Fibroblast of lung (primary cell): ENCODE measurements around the gene ST6GALNAC6.

ENCODE experiments used
- EZH2 ChIP-seq: IDR thresholded peaks from 2 replicates; pipeline ENCODE4 v1.5.1; 2012; ENCODE audit warnings: low read length, control low read depth, mild to moderate bottlenecking; ENCODE audit errors: missing control alignments
- TF ChIP-seq, protein P1 (sequence below), 2 donors: IDR thresholded peaks in 1 of 2; conservative IDR thresholded peaks in 1 of 2; 1 replicate in 1 of 2; 2 replicates in 1 of 2; pipeline ENCODE4 v1.5.1; 2011 to 2012; ENCODE audit warnings: low read length in 2 of 2, control low read depth in 1 of 2, inconsistent platforms in 1 of 2, low read depth in 1 of 2, mild to moderate bottlenecking in 1 of 2

GRCh38 chr9:127860779-127861178, 38.6 kb downstream of the ST6GALNAC6 start:
- TF ChIP-seq, protein P1, sequence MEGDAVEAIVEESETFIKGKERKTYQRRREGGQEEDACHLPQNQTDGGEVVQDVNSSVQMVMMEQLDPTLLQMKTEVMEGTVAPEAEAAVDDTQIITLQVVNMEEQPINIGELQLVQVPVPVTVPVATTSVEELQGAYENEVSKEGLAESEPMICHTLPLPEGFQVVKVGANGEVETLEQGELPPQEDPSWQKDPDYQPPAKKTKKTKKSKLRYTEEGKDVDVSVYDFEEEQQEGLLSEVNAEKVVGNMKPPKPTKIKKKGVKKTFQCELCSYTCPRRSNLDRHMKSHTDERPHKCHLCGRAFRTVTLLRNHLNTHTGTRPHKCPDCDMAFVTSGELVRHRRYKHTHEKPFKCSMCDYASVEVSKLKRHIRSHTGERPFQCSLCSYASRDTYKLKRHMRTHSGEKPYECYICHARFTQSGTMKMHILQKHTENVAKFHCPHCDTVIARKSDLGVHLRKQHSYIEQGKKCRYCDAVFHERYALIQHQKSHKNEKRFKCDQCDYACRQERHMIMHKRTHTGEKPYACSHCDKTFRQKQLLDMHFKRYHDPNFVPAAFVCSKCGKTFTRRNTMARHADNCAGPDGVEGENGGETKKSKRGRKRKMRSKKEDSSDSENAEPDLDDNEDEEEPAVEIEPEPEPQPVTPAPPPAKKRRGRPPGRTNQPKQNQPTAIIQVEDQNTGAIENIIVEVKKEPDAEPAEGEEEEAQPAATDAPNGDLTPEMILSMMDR (conservative IDR thresholded peaks at IDR 0.05 in 1 of 2, IDR thresholded peaks at IDR 0.05 in 1 of 2; ENCODE audit: low read depth in 1 of 2, low read length in 2 of 2) = no peak
- no peak for TF ChIP-seq EZH2
